ENCODE data around the gene CFHR2. TPM values are rescaled to one million over a fixed set of nuclear protein-coding genes. Genes with fewer than 3 reads are reported as not detected.
"Not testable (repeated sequence)": the region's sequence is repeated elsewhere in the genome, so short reads cannot be mapped to it uniquely, and the experiment has no call there.

CFHR2 gene
- total RNA-seq, 1 donor, result not detected

DNA sequence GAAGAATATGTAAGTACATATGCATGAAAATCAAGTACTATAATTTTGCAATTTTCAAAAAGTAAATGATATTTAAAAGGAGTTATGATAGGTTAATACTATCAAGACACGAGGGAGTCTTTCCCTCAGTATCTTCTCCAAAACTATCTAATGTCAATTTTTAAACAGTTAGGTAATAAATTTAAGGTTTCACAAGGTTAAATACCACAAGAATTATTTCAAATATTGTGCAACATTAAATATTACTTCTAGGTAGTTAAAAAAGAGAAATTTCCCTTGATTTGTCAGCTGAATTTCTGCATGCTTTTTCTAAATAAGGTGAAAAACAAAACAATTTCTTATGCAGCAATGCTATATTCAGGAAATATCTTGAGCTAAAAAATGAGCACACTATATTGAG is 37.3 kb downstream of the CFHR2 start:
- no peak overlapping the region for H3K4me3 ChIP-seq (ENCODE audit: low read depth, low read length)
- DNase-seq (ENCODE audit: low read depth), result no peak
- TF ChIP-seq, protein P1, sequence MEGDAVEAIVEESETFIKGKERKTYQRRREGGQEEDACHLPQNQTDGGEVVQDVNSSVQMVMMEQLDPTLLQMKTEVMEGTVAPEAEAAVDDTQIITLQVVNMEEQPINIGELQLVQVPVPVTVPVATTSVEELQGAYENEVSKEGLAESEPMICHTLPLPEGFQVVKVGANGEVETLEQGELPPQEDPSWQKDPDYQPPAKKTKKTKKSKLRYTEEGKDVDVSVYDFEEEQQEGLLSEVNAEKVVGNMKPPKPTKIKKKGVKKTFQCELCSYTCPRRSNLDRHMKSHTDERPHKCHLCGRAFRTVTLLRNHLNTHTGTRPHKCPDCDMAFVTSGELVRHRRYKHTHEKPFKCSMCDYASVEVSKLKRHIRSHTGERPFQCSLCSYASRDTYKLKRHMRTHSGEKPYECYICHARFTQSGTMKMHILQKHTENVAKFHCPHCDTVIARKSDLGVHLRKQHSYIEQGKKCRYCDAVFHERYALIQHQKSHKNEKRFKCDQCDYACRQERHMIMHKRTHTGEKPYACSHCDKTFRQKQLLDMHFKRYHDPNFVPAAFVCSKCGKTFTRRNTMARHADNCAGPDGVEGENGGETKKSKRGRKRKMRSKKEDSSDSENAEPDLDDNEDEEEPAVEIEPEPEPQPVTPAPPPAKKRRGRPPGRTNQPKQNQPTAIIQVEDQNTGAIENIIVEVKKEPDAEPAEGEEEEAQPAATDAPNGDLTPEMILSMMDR (IDR thresholded peaks at IDR 0.05; ENCODE audit: insufficient read depth, low read depth, low read length), result no peak

DNA sequence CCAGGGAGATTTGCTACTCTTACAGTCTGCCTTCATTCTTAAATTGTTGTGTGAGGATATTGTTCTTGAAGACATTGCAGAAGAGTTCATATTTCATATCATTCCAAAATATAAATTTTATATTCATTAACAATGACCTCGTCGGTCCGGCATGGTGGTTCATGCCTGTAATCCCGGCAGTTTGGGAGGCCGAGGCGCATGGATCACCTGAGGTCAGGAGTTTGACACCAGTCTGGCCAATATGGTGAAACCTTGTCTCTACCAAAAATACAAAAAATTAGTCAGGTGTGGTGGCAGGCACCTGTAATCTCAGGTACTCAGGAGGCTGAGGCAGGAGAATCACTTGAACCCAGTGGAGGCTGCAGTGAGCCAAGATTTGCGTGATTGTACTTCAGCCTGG is 38.7 kb downstream of the CFHR2 start:
- DNase-seq (ENCODE audit: low read depth); H3K4me3 ChIP-seq (ENCODE audit: low read depth, low read length): not testable (repeated sequence)

DNA sequence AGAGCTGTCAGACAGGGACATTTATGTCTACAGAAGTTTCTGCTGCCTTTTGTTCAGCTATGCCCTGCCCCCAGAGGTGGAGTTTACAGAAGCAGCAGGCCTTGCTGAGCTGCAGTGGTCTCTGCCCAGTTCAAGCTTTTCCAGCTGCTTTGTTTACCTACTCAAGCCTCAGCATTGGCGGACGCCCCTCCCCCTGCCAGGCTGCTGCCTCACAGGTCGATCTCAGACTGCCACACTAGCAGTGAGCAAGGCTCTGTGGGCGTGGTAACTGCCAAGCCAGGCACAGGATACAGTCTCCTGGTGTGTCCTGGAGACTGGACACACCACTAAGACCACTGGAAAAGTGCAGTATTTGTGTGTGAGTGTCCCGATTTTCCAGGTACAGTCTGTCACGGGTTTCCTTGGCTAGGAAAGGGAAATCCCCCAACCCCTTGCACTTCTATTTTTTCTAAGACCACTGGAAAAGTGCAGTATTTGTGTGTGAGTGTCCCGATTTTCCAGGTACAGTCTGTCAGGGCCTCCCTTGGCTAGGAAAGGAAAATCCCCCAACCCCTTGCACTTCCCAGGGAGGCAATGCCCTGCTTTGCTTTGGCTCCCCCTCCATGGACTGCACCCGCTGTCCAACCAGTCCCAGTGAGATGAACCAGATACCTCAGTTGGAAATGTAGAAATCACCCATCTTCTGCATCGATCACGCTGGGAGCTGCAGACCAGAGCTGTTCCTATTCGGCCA is 48.5 kb downstream of the CFHR2 start:
- not testable (repeated sequence) for H3K4me3 ChIP-seq (ENCODE audit: low read depth, low read length); DNase-seq (ENCODE audit: low read depth)

DNA sequence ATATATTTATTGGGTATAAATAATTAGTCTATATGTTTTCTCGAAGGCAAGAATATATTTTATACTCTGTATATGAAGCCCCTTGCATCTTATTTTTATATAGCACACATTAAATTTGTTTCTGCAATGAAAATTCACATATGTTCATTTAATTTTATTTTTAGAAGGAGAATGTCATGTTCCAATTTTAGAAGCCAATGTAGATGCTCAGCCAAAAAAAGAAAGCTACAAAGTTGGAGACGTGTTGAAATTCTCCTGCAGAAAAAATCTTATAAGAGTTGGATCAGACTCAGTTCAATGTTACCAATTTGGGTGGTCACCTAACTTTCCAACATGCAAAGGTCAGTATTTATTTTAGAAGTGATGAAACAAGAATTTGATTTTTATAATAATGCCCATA is 50.4 kb downstream of the CFHR2 start:
- H3K4me3 ChIP-seq (ENCODE audit: low read depth, low read length), result no peak overlapping the region
- DNase-seq (ENCODE audit: low read depth), result no peak
- TF ChIP-seq, protein P1 (IDR thresholded peaks at IDR 0.05; ENCODE audit: insufficient read depth, low read depth, low read length), result no peak

DNA sequence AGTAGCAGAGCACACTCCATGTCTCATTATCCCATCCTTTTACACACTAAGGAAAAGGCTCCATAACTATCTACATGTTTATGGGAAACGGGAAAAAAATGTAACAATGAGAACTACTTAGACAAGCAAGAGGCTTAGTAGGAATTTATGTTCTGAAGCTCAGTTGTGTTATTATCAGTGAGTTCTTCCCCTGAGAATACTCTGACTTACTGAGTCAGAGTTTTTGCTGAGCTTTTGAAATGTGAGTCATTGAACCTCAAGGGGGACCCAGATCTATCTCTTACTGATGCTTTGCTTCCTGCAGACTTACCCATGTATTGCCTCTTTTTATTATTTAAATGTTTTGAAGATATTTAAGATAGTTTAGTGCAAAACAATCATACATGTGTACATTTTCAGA is 53.9 kb downstream of the CFHR2 start:
- no peak overlapping the region for H3K4me3 ChIP-seq (ENCODE audit: low read depth, low read length)
- DNase-seq (ENCODE audit: low read depth), result peak; percentile 12
- TF ChIP-seq, protein P1 (IDR thresholded peaks at IDR 0.05; ENCODE audit: insufficient read depth, low read depth, low read length), result no peak

DNA sequence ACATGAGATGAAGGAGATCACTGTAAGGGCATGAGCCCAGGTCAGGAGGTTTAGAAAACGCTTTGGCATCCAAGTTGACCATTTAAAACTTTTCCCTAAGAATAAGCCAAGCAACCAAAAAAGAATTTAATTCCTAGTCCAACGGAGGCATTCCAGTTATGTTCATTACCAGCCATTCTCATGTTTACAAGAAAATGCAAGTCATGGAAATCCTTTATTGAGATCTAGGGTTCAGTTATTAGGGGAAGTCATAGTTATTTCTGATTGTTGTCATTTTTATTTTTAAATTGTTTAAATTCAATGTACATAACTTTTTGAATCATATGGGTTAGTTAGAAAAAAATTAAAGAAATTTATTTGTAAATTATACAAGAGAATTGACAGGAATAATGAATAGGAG is 58.3 kb downstream of the CFHR2 start:
- no peak for DNase-seq (ENCODE audit: low read depth)
- H3K4me3 ChIP-seq (ENCODE audit: low read depth, low read length), result no peak overlapping the region
- TF ChIP-seq, protein P1 (IDR thresholded peaks at IDR 0.05; ENCODE audit: insufficient read depth, low read depth, low read length), result no peak

DNA sequence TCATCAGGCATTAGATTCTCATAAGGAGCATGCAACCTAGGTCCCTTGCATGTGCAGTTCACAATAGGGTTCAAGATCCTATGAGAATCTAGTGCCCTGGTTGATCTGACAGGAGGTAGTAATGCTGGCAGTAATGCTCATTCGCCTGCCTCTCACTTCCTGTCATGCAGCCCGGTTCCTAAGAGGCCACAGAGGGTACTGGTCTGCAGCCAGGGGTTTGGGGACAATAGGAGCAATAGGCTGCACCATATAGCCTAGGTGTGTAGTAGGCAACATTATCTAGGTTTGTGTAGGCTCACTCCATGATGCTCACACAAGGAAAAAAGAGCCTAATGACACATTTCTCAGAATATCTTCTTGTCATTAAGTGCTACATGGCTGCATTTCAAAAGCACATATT is 59.6 kb downstream of the CFHR2 start:
- no peak for DNase-seq (ENCODE audit: low read depth)
- no peak overlapping the region for H3K4me3 ChIP-seq (ENCODE audit: low read depth, low read length)
- TF ChIP-seq, protein P1 (IDR thresholded peaks at IDR 0.05; ENCODE audit: insufficient read depth, low read depth, low read length), result no peak

DNA sequence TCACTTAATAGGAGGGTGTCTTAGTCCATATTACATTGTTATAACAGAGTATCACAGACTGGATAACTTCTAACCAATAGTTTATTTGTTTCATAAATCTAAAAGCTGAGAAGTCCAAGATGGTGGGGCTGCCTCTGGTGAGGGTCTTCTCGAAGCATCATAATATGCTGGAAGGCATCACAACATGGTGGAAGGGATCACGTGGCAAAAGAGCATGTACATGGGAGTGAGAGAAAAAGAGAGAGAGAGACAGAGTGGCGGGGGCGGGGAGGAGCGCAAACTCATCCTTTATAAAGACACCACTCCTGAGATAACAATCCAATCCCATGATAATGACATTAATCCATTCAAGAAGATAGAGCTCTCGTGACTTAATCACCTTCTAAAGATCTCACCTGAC is 65.3 kb downstream of the CFHR2 start:
- TF ChIP-seq, protein P1 (IDR thresholded peaks at IDR 0.05; ENCODE audit: insufficient read depth, low read depth, low read length), result no peak
- DNase-seq (ENCODE audit: low read depth), result no peak
- H3K4me3 ChIP-seq (ENCODE audit: low read depth, low read length), result no peak overlapping the region

All from fibroblast of villous mesenchyme (primary cell).